Brain microvascular endothelial cell (primary cell): ENCODE results near the gene COX7A1.

ENCODE experiments used
- DNase-seq: peaks from one replicate; pipeline ENCODE4 v3.0.0-alpha.2; 2020
- H3K27ac ChIP-seq: fragments of 250-450 bp; sonication (Bioruptor Pico); 2 replicates; pipeline ENCODE4 v1.5.1; 2020; ENCODE audit warnings: mild to moderate bottlenecking, moderate library complexity
- H3K27me3 ChIP-seq: fragments of 250-450 bp; sonication (Bioruptor Pico); replicated peaks from 2 replicates; pipeline ENCODE4 v1.5.1; 2020; ENCODE audit warnings: mild to moderate bottlenecking
- H3K36me3 ChIP-seq: fragments of 250-450 bp; sonication (Bioruptor Pico); replicated peaks from 2 replicates; pipeline ENCODE4 v1.5.1; 2020; ENCODE audit warnings: mild to moderate bottlenecking
- H3K4me3 ChIP-seq: 2 replicates; pipeline ENCODE4 v1.5.1; 2011; ENCODE audit warnings: low read depth, mild to moderate bottlenecking, control low read depth, low read length, moderate library complexity
- in situ Hi-C: cut with HindIII; loops from 2 replicates; pipeline ENCODE4 v1.10.0; 2017; ENCODE audit warnings: low sequenced_read_pairs, low pct_ligation_motif_present
- TF ChIP-seq, protein P1 (sequence below): IDR thresholded peaks from 2 replicates; pipeline ENCODE4 v1.5.1; 2011; ENCODE audit warnings: low read depth, mild to moderate bottlenecking, moderate library complexity, low read length, control low read depth, inconsistent platforms; ENCODE audit errors: missing control alignments

The COX7A1 gene

DNA sequence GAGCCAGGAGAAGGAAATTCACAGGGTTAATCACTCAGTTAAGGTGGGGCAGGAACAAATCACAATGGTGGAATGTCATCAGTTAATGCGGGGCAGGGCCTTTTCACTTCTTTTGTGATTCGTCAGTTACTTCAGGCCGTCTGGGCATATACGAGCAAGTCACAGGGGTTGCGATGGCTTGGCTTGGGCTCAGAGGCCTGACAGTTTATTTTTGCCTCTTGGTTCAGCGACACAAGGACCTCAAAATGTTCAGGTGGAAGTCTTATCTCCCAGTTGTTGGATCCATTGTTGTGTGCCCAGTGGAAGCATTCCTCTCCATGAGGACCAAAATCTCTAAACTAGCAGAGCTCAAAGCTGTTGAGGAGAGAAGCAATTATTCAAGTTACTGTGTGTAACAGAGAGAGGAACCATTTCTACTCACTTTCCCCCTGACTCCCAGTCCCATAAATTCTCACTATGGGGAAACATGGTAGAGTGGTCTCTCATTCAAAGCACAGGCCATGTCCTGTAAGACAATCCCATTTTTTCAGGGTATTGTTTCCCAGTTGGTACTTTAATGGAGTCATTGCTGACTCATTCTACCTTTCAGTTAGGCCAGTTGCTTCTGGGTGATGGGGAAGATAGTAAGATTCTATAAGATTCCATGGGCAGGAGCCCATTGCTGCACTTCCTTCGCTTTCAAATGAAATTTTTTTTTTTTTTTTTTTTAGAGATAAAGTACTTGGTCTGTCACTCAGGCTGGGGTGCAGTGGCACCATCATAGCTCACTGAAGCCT is 8.8 kb upstream of the COX7A1 start:
- in situ Hi-C loops = no loop called here
- no peak for DNase-seq
- Histone ChIP-seq H3K27ac (no peak overlapping the region), H3K27me3 (no peaks in the 10 kb centered on the region), H3K4me3 (no peak overlapping the region), H3K36me3 (no peaks in the 10 kb centered on the region)
- TF ChIP-seq, protein P1, sequence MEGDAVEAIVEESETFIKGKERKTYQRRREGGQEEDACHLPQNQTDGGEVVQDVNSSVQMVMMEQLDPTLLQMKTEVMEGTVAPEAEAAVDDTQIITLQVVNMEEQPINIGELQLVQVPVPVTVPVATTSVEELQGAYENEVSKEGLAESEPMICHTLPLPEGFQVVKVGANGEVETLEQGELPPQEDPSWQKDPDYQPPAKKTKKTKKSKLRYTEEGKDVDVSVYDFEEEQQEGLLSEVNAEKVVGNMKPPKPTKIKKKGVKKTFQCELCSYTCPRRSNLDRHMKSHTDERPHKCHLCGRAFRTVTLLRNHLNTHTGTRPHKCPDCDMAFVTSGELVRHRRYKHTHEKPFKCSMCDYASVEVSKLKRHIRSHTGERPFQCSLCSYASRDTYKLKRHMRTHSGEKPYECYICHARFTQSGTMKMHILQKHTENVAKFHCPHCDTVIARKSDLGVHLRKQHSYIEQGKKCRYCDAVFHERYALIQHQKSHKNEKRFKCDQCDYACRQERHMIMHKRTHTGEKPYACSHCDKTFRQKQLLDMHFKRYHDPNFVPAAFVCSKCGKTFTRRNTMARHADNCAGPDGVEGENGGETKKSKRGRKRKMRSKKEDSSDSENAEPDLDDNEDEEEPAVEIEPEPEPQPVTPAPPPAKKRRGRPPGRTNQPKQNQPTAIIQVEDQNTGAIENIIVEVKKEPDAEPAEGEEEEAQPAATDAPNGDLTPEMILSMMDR = no peak

DNA sequence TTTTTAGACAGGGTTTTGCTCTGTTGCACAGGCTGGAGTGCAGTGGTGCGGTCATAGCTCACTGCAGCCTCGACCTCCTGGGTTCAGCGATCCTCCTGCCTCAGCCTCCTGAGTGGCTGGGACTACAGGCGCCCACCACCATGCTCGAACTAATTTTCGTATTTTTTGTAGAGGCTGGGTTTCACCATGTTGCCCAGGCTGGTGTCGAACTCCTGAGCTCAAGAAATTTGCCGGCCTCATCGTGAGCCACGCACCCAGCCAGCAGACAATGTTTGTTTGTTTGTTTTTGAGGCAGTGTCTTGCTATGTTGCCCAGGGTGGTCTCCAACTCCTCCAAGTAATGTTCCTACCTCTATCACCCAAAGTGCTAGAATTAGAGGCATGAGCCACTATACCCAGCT is 879 bp upstream of the COX7A1 start:
- TF ChIP-seq, protein P1 = no peak
- in situ Hi-C loops = no loop called here
- Histone ChIP-seq H3K36me3 (peaks cover 29% of the 10 kb centered on the region), H3K27ac (no peak overlapping the region), H3K27me3 (no peaks in the 10 kb centered on the region), H3K4me3 (no peak overlapping the region)
- no peak for DNase-seq

DNA sequence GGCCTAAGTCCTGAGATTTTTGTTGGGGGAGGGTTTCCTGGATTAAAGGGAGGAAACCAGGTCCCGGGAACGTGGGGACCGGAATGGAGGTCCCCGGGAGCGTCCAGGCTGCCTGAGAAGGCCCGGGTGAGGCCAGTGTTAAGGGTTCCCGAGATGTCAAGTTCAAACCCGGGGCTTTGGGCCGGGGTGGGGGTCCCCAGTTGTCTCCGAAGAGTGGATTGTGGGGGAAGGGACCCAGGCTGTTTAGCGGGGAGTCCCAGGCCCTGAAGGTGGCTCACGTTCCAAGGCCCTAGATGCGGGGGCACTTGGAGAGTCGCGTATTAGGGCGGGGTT is 262 bp downstream of the COX7A1 start:
- no peak for DNase-seq
- TF ChIP-seq, protein P1 = no peak
- no peaks in the 10 kb centered on the region for H3K27me3 ChIP-seq
- H3K27ac ChIP-seq = peak overlapping the region; percentile 16
- peak overlapping the region; percentile 47 for H3K4me3 ChIP-seq
- peaks cover 41% of the 10 kb centered on the region for H3K36me3 ChIP-seq
- in situ Hi-C loops = no loop called here

DNA sequence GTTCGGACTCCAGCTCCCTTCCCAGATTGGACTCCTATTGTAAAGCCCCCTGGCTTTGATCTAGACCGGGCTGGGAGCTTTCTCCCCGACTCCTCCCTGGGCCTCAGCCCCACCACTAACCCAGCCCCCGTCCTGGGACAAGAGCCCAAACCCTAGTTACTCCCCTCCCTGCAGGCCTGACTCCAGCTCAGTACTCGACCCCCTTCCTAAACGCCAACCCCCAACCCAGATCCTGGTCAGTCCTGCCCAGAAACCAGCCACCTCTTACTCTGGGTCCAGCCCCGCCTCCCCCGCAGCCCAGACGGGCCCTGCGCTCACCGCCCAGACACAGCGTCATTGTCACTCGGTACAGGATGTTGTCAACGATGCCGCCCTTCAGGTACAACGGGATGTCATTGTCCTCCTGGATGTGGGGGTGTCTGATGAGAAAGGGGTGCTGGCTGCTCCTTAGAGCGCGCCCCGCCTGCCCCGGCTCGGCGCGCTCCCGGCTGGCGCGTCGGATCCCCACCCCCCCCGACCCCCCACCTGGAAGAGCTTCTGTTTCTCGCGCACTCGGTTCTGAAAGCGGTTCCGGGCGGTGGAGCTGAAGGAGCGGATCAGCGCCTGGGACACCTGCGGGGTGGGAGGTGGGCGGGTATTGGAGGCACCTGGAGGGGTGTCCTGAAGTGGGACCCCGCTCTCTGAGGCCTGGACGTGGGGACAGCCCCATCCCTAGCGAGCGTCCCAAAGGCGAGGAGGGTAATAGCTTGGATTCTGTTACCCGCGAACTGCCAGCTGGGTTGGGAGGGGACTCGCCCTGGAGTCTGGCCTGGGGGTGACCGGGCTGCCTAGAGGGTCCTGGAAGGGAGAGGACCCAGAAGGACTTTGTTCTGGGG is 866 bp downstream of the COX7A1 start:
- H3K27me3 ChIP-seq = no peaks in the 10 kb centered on the region
- TF ChIP-seq, protein P1 = no peak
- peak overlapping the region; percentile 47 for H3K4me3 ChIP-seq
- in situ Hi-C loops = no loop called here
- peaks cover 47% of the 10 kb centered on the region for H3K36me3 ChIP-seq
- DNase-seq = no peak
- H3K27ac ChIP-seq = peak overlapping the region; percentile 16

DNA sequence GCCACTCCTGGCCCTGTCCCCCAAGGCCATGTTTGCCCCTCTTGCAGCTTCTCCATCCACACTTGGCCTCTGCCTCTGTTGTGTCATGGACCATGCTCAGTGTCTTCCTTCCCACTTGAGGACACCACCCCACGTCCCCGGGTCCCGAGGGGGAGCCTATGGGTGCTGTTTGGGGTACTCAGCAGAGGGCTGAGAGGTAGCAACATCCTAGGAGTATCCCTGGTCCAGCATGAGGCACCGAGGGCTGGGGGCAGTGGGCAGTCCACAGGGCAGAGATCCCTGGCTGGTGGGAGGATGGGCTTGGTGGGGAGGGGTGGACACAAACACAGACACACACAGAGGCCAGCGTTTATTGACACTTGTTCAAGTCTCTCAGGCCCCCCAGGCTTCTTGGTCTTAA is 1.7 kb downstream of the COX7A1 start:
- H3K36me3 ChIP-seq = peaks cover 55% of the 10 kb centered on the region
- H3K4me3 ChIP-seq = no peak overlapping the region
- in situ Hi-C loops = no loop called here
- no peak overlapping the region for H3K27ac ChIP-seq
- no peaks in the 10 kb centered on the region for H3K27me3 ChIP-seq
- no peak for DNase-seq
- TF ChIP-seq, protein P1 = no peak
